Prostate gland (tissue), 2 donors: Measurements from ENCODE around the gene CABCOCO1.

Experiments used
- CTCF ChIP-seq, 4 experiments: fragments of 200-600 bp in 2 of 4; fragments of 450-650 bp in 2 of 4; sonication (generic) in 2 of 4; IDR thresholded peaks; 1 replicate in 3 of 4; 2 replicates in 1 of 4; pipeline ENCODE4 v1.5.1; 2016 to 2019; ENCODE audit warnings: antibody characterized with exemption in 4 of 4, mild to moderate bottlenecking in 2 of 4, moderate library complexity in 2 of 4
- POLR2A ChIP-seq: fragments of 450-650 bp; IDR thresholded peaks from one replicate; pipeline ENCODE4 v1.6.1; 2016; ENCODE audit warnings: antibody characterized with exemption, mild to moderate bottlenecking
- POLR2AphosphoS5 ChIP-seq: sonication (generic); formaldehyde crosslinking; IDR thresholded peaks from one replicate; pipeline ENCODE4 v1.6.1; 2017; ENCODE audit warnings: antibody characterized with exemption

GRCh38 chr10:61779276-61779675 lies 116.5 kb downstream of the CABCOCO1 start:
- TF ChIP-seq CTCF (IDR thresholded peaks at IDR 0.05) (no peak), POLR2A (no peak), POLR2AphosphoS5 (no peak)
